GM18508 (cell line): ENCODE results near the gene LHX1.

Experiments
- ATAC-seq: cut with Tn5 transposase; IDR thresholded peaks from one replicate; pipeline ENCODE4 v1.9.1; 2021; ENCODE audit warnings: moderate number of reproducible peaks; ENCODE audit not compliant: insufficient read depth, unreplicated experiment

Gene LHX1

GRCh38 chr17:36937959-36938565 lies 787 bp downstream of the LHX1 start:
- no peak for ATAC-seq

- ATAC-seq = no peak
Observed at GRCh38 chr17:36938566-36939051, 1.3 kb downstream of the LHX1 start.

GRCh38 chr17:36939052-36939801 lies 2.0 kb downstream of the LHX1 start:
- no peak for ATAC-seq

GRCh38 chr17:36939802-36940312 lies 2.6 kb downstream of the LHX1 start:
- ATAC-seq = no peak

- ATAC-seq = no peak
Observed at GRCh38 chr17:36940313-36941264, 3.3 kb downstream of the LHX1 start.

- ATAC-seq = no peak
Observed at GRCh38 chr17:36941265-36942010, 4.2 kb downstream of the LHX1 start.

- ATAC-seq = no peak
Observed at GRCh38 chr17:36942019-36942599, 4.8 kb downstream of the LHX1 start.

- no peak for ATAC-seq
Observed at GRCh38 chr17:36942631-36943125, 5.4 kb downstream of the LHX1 start.

GRCh38 chr17:36943250-36944191 lies 6.2 kb downstream of the LHX1 start:
- ATAC-seq = no peak

GRCh38 chr17:36944553-36944952 lies 7.3 kb downstream of the LHX1 start:
- no peak for ATAC-seq

- ATAC-seq = no peak
Observed at GRCh38 chr17:36945140-36945539, 7.9 kb downstream of the LHX1 start.

- no peak for ATAC-seq
Observed at GRCh38 chr17:36945959-36946725, 8.9 kb downstream of the LHX1 start.

- no peak for ATAC-seq
Observed at GRCh38 chr17:36946726-36947091, 9.4 kb downstream of the LHX1 start.

- no peak for ATAC-seq
Observed at GRCh38 chr17:36947922-36948716, 10.8 kb downstream of the LHX1 start.

GRCh38 chr17:36948717-36949460 lies 11.6 kb downstream of the LHX1 start, which contains the start of gene AATF:
Gene AATF (plus strand): TSS chr17:36948954. CDS start chr17:36949126, 172 bp downstream.
- ATAC-seq = peak; percentile 58

GRCh38 chr17:36949461-36949927 lies 12.2 kb downstream of the LHX1 start:
- no peak for ATAC-seq
